Measurements from ENCODE around the gene MINDY4. TPM values are rescaled to one million over a fixed set of nuclear protein-coding genes. Genes with fewer than 3 reads are reported as not detected.

The MINDY4 gene
- total RNA-seq, 1 donor from 2014 or later, result 5.3 TPM

- no peak for DNase-seq
Observed at GRCh38 chr7:30837581-30837980, 66.4 kb downstream of the MINDY4 start.

GRCh38 chr7:30838008-30838407 lies 66.8 kb downstream of the MINDY4 start:
- no peak for DNase-seq

- no peak for DNase-seq
Observed at GRCh38 chr7:30840141-30841024, 69.2 kb downstream of the MINDY4 start.

GRCh38 chr7:30841025-30841735 lies 70.0 kb downstream of the MINDY4 start:
- DNase-seq, result no peak

GRCh38 chr7:30841801-30842541 lies 70.8 kb downstream of the MINDY4 start:
- no peak for DNase-seq

GRCh38 chr7:30842542-30843451 lies 71.6 kb downstream of the MINDY4 start:
- no peak for DNase-seq

GRCh38 chr7:30843741-30844482 lies 72.7 kb downstream of the MINDY4 start:
- DNase-seq, result no peak

GRCh38 chr7:30844483-30844874 lies 73.3 kb downstream of the MINDY4 start:
- no peak for DNase-seq

- DNase-seq, result no peak
Observed at GRCh38 chr7:30844916-30845315, 73.7 kb downstream of the MINDY4 start.

- DNase-seq, result no peak
Observed at GRCh38 chr7:30845426-30846135, 74.4 kb downstream of the MINDY4 start.

GRCh38 chr7:30846378-30846777 lies 75.2 kb downstream of the MINDY4 start:
- no peak for DNase-seq

- no peak for DNase-seq
Observed at GRCh38 chr7:30848121-30848855, 77.1 kb downstream of the MINDY4 start.

GRCh38 chr7:30849565-30849964 lies 78.3 kb downstream of the MINDY4 start:
- no peak for DNase-seq

GRCh38 chr7:30850426-30850825 lies 79.2 kb downstream of the MINDY4 start:
- no peak for DNase-seq

GRCh38 chr7:30851651-30852307 lies 80.6 kb downstream of the MINDY4 start:
- no peak for DNase-seq

GRCh38 chr7:30852308-30852684 lies 81.1 kb downstream of the MINDY4 start:
- DNase-seq, result no peak

- no peak for DNase-seq
Observed at GRCh38 chr7:30852744-30853288, 81.6 kb downstream of the MINDY4 start.

- no peak for DNase-seq
Observed at GRCh38 chr7:30853576-30853975, 82.4 kb downstream of the MINDY4 start.

GRCh38 chr7:30855936-30856335 lies 84.7 kb downstream of the MINDY4 start:
- DNase-seq, result no peak

Data from occipital lobe (tissue), 2 donors.